Measurements from ENCODE around the gene ARRDC1. TPM values are rescaled to one million over a fixed set of nuclear protein-coding genes. Genes with fewer than 3 reads are reported as not detected.

Gene ARRDC1
- total and polyA plus RNA-seq, 9 of the 15 experiments (the other 6 are each of a cell fraction or from before 2014, with no cell fraction given) = 0.21 to 45.3 (median 18.6) TPM

- TF ChIP-seq HNRNPUL1 (IDR thresholded peaks at IDR 0.05; ENCODE audit: low read length) = no peak
- TF ChIP-seq THAP7 (CRISPR knock-in tag; IDR thresholded peaks at IDR 0.05) = no peak
- no peak for TF ChIP-seq USF1 (CRISPR knock-in tag; IDR thresholded peaks at IDR 0.05)
- TF ChIP-seq ZNF354B (CRISPR knock-in tag; IDR thresholded peaks at IDR 0.05) = no peak
- TF ChIP-seq SREBF1 (IDR thresholded peaks at IDR 0.05; ENCODE audit: borderline replicate concordance, low read depth, low read length) = no peak
These were observed 44.1 kb downstream of the ARRDC1 start (continued) for GRCh38 chr9:137649553-137649952.

- no peak overlapping the region for H2AFZ ChIP-seq (ENCODE audit: low read depth, low read length)
- in situ Hi-C loops (cut with MboI) = no loop called here
- no peaks in the 10 kb centered on the region for H3K27me3 ChIP-seq (ENCODE audit: control insufficient read depth in 2 of 2, insufficient read depth in 2 of 2, low read length in 2 of 2)
- peaks cover 5% of the 10 kb centered on the region for H3K9me1 ChIP-seq (ENCODE audit: control insufficient read depth, insufficient read depth, low read length)
- H3K9me3 ChIP-seq (replicated peaks; ENCODE audit: control insufficient read depth, insufficient read depth, low read depth, low read length) = no peaks in the 10 kb centered on the region
- peaks cover 0 to 5% of the 10 kb centered on the region in 2 experiments; a peak in 3 of 5 replicates for H3K4me1 ChIP-seq (replicated peaks in 1 of 2; ENCODE audit: control insufficient read depth in 2 of 2, insufficient read depth in 2 of 2, low read length in 2 of 2)
- H3K4me2 ChIP-seq (ENCODE audit: insufficient read depth, low read length) = no peak overlapping the region
- no peak overlapping the region for H3K4me3 ChIP-seq
- CTCF ChIA-PET (ENCODE audit: low intra/inter-chr PET ratio) = no interaction called here
- DNase-seq (ENCODE audit: extremely low read depth in 1 of 4, low spot score in 3 of 4) = no peak
- peaks cover 54% of the 10 kb centered on the region; the same call in 2 of the 3 replicates for H3K36me3 ChIP-seq (ENCODE audit: control insufficient read depth, insufficient read depth, low read length)
- no peak overlapping the region for H3K9ac ChIP-seq (ENCODE audit: insufficient read depth in 1 of 2, low read depth in 2 of 2, low read length in 2 of 2)
- H3K79me2 ChIP-seq (ENCODE audit: control insufficient read depth, insufficient read depth, low read length) = peaks cover 72% of the 10 kb centered on the region
- POLR2A ChIA-PET = interaction anchor here (0.5 kb wide), 1 partner anchor 12 kb away, joined by 4 read pairs; no protein-coding TSS in a partner anchor
- WGBS (ENCODE audit: insufficient coverage, low coverage, missing lambda C conversion rate) = 56% methylated on average over 2 of the region's 2 CpGs
- intact Hi-C loops (cut with micrococcal nuclease) = no loop called here
- ATAC-seq = no peak
- FAIRE-seq = no peak
- BruUV-seq (replicated peaks) = no TSS peak
- no peaks in the 10 kb centered on the region; the same call in 1 of the 2 replicates for H4K20me1 ChIP-seq (replicated peaks; ENCODE audit: control insufficient read depth, insufficient read depth, low read length)
- H3K27ac ChIP-seq (ENCODE audit: extremely low read depth, low read depth, low read length) = no peak overlapping the region
- TF ChIP-seq HNRNPLL (IDR thresholded peaks at IDR 0.05; ENCODE audit: low read depth, low read length, poor library complexity, severe bottlenecking) = no peak
- no peak for TF ChIP-seq E2F4 (CRISPR knock-in tag; IDR thresholded peaks at IDR 0.05; ENCODE audit: low read depth)
- TF ChIP-seq U2AF1 (optimal IDR thresholded peaks at IDR 0.05; ENCODE audit: low read depth, low read length) = no peak
- no peak for TF ChIP-seq ELK1 (CRISPR knock-in tag; IDR thresholded peaks at IDR 0.05)
These were observed 44.8 kb downstream of the ARRDC1 start for GRCh38 chr9:137650259-137650658.

Data from K562 (cell line).